ENCODE results near the gene MUCL1.
"Not testable (repeated sequence)": the region's sequence is repeated elsewhere in the genome, so short reads cannot be mapped to it uniquely, and the experiment has no call there.

MUCL1 gene, protein sequence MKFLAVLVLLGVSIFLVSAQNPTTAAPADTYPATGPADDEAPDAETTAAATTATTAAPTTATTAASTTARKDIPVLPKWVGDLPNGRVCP

DNA sequence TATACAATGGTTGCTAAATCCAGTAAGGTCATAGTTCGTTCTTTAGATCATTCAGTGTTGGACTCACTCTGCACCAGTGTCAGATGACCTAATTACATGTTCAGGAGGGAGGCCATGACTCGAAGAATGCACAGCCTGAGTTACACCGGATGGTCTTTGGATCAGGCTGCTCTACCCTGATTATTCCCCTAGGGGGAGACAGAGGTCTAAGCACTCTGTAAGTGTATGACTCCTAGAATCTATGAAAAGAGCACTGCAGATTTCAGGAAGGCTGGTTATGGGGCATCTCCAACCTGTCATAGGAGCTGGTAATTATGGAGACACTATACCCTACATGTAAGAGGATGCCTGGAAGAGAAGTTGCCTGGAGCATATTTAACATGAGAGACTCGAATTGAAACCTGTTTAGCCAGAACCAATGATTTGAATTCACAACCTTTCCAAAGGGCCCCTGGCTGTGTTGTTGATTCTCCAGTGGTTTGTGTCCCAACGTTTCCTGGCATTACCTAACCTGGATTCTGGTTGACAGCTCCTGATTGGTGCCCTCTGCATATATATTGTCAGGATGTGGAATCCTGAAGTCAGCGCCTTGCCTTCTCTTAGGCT, at the start of gene MUCL1:
MUCL1 (plus strand) TSS at position 584 of the 606 bp plus-strand sequence. CDS start 67 bp downstream, outside the sequence.
- DNase-seq (ENCODE audit: low spot score), result peak; percentile 87

DNA sequence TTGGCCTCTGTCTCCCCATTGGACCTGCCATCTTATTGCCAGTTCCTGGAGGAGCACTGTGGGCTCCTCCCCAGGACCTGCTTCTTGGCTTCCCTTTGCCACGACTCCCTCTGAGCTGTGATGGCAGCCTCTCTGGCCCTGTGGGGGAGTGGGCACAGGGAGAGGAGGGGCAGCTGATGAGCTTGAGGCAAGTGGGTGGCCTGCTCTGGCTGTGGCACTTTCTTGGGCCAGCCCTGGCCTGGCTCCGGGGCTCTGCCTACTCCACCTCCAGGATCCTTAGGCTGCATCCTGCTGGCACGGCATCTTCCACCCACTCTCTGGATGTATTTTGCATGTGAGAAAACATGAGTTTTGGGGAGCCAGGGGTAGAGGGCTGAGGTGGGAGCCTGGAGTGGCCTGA, 32.6 kb upstream of the MUCL1 start:
- no peak for DNase-seq (ENCODE audit: low spot score)

DNA sequence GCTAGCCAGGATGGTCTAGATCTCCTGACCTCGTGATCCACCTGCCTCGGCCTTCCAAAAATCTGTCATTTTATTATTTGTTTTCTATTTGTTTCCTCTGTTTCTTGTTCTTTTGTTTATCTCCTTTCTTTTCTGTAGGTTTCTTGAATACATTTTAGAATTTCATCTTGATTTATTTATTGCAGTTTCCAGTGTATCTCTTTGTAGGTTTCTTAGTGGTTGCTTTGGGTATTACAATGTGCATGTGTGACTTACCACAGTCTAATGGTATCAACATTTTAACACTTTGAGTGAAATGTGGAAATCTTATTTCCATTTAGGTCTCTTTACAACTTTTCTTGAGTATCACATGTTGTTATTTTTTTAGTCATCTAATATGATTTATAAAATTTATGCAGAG, 29.9 kb upstream of the MUCL1 start:
- DNase-seq (ENCODE audit: low spot score), result no peak

GRCh38 chr12:54829511-54829910, 24.8 kb upstream of the MUCL1 start:
- DNase-seq (ENCODE audit: low spot score), result no peak

- DNase-seq (ENCODE audit: low spot score), result no peak
These were observed 24.1 kb upstream of the MUCL1 start for GRCh38 chr12:54830199-54830598.

- DNase-seq (ENCODE audit: low spot score), result no peak
These were observed 22.7 kb upstream of the MUCL1 start for GRCh38 chr12:54831631-54832030.

DNA sequence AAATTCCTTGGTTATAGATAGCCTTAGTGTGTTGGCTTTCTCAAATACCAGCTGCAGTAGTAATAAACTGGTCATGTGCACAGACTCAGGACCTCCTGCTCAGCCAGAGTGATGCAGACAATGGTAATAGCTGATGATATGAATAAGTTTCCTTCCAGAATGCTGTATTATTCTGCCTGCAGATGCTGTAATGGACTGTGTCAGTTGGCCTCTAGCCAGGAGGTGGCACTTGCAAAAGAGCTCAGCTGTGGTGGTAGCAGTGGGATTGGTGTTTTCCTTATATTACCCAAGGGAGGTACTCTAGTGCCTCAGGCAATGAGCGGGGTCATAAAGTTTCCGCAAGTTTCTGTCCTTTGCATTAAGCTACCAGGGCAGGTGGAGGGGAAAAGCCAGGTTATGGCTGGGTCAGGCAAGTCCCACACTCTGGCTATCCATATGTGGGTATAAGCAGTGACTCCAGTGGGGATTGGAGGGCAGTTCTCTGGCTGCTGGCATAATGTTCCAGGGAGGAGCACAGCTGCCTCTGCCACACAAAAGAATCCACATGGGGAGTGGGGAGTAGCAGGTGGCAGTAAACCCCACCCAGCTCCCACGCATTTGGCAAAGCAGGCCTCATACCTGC, 14.0 kb upstream of the MUCL1 start:
- DNase-seq (ENCODE audit: low spot score), result no peak

DNA sequence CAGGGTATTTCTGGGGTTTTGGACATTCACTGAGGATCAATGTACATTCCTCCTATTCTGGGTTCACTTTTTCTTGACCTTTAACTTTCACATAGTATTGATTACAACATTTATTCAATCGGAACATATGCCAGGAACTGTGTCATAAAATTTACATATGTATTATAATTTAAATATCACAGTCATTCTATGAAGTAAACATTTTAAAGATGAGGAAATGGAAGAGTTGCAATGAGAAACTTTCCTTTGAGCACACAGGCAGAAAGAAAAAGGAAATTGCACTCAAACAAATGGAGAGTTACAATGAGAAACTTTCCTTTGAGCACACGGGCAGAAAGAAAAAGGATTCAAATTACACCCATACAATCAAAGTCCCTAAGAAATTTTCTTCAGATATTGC, 3.1 kb downstream of the MUCL1 start:
- no peak for DNase-seq (ENCODE audit: low spot score)

DNA sequence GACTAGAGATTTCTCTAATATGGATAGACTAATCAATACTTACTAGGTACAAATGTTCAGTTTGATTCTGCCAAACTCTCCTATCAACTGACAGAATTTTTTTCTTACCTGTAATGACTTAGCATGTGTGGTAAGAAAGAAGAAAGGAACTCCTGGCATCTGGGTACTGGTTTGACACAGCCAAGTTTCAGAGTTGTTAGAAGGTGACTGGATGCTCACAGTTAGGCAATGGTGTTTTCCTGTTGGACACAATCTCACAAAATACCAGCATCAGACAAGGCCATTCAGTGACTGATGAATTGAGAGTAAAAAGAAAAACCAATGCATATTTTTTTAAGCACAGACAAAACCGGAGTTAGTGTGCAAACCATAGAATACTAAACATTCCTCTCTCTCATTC, 4.2 kb downstream of the MUCL1 start:
- DNase-seq (ENCODE audit: low spot score), result no peak

DNA sequence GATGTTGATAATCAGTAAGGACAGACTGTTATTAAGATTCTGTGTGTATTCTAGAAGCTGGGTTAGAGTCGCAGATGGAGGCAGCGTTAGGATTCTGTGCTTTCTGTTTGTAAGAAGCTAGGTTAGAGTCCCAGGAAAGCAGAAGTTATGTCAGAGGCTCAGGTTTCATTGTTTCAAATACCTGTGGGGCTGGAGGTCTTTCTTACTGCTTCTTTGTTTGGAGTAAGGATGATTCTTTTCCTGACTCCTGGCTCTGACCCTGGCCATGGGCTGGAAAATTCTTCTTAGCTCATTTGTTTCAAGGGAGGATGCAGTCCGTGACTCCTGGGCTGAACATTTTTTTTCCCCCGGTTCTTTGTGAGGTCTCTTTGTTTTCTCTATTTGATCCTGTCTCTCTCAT, 5.2 kb downstream of the MUCL1 start:
- no peak for DNase-seq (ENCODE audit: low spot score)

DNA sequence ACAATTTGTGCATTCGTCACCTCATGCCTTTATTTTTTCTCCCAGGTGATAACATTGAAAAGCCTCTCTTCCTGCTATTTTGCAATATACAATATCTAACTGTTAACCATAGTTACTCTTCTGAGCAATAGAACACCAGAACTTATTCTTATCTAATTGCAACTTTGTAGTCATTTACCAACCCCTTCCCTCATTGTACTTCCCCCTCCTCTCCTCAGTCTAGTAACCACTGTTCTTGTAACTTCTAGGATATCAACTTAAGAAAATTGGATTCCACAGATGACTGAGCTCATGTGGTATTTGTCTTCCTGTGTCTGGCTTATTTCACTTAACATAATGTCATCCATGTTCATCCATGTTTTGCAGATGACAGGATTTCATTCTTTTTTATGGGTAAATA, 7.6 kb downstream of the MUCL1 start:
- DNase-seq (ENCODE audit: low spot score), result no peak

DNA sequence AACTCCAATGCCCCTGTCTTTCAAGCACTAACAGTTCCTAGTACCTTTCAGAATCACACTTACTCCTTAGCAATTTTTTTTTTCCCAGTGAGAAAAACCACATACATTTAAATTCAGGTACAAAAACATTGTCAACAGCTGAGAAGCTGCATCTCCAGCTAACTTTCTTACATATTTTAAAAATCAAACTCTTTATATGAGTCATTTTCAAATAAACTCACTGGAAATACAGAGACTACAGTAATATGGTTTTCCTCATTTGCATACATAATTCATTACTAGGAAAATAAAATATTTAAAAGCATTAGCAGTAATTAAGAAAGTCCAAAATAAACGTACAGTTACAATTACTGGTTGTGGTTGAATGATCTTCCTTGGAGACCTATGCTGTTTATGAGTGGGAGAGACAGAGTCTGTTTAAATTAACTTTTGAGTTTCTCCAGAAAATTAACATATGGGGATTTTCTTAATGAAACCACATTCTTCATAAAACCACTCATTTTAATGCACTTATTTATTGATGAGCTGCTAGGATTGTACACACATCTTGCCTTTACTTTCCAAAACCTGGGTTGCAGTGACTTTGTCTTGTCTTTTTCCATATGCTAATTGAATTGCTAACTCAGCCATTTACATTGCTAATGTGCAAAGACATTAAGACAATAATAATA, 9.8 kb downstream of the MUCL1 start:
- DNase-seq (ENCODE audit: low spot score), result no peak

GRCh38 chr12:54865683-54866324, 11.5 kb downstream of the MUCL1 start:
- DNase-seq (ENCODE audit: low spot score), result no peak

- DNase-seq (ENCODE audit: low spot score), result no peak
These were observed 14.4 kb downstream of the MUCL1 start for GRCh38 chr12:54868690-54869089.

DNA sequence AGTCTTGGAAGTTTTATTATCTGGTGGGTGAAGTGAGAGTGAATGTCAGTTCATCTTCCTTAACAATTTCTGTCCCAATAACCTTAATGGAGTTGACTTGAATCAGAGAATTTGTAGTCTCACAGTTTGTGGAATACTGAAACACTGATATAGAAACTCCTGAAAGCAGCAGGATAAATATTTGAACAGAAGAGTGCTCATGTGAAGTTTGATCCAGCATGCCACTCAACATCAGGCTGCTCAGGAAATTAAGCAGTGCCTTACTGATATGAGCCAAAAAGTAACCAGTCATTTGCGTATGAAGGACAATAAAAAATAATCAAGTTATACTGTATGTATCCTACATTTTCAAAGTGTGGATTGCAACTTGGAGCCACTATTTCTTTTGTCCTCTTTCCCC, 15.7 kb downstream of the MUCL1 start:
- DNase-seq (ENCODE audit: low spot score), result no peak

GRCh38 chr12:54870617-54871016, 16.3 kb downstream of the MUCL1 start:
- DNase-seq (ENCODE audit: low spot score), result no peak

GRCh38 chr12:54879150-54879549, 24.8 kb downstream of the MUCL1 start:
- DNase-seq (ENCODE audit: low spot score), result no peak

- no peak for DNase-seq (ENCODE audit: low spot score)
These were observed 25.3 kb downstream of the MUCL1 start for GRCh38 chr12:54879579-54879978.

GRCh38 chr12:54882079-54882478, 27.8 kb downstream of the MUCL1 start:
- DNase-seq (ENCODE audit: low spot score), result no peak

GRCh38 chr12:54882597-54882996, 28.3 kb downstream of the MUCL1 start:
- not testable (repeated sequence) for DNase-seq (ENCODE audit: low spot score)

DNA sequence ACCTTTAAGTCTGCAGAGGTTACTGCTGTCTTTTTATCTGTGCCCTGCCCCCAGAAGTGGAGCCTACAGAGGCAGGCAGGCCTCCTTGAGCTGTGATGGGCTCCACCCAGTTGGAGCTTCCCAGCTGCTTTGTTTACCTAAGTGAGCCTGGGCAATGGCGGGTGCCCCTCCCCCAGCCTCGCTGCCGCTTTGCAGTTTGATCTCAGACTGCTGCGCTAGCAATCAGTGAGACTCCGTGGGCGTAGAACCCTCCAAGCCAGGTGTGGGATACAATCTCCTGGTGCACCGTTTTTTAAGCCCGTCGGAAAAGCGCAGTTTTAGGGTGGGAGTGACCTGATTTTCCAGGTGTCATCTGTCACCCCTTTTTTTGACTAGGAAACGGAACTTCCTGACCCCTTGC, 34.1 kb downstream of the MUCL1 start:
- not testable (repeated sequence) for DNase-seq (ENCODE audit: low spot score)

DNA sequence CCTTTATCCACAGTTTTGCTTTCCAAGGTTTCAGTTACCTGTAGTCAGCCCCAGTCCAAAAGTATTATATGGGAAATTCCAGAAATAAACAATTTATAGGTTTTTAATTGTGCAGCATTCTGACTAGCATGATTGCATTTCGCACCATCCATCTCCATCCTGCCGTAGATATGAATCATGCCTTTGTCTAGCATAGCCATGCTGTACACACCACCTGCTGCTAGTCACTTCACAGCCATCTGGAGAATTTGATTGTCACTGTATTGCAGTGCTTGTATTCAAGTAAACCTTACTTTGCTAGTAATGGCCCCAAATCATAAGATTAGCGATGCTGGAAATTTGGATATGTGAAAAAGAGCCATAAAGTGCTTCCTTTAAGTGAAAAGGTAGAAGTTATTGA, 36.0 kb downstream of the MUCL1 start:
- no peak for DNase-seq (ENCODE audit: low spot score)
